GM23338 (cell line): ENCODE results near the gene RAB31. TPM values are rescaled to one million over a fixed set of nuclear protein-coding genes. Genes with fewer than 3 reads are reported as not detected.
A peak's percentile ranks its signal among the peaks of the same experiment; 100 is the strongest.

Experiments used
- ATAC-seq: fragments of 200-7000 bp; cut with Tn5 transposase; 3 replicates; pipeline ENCODE4 v1.9.1; 2020
- DNase-seq: peaks from one replicate; pipeline ENCODE4 v3.0.0-alpha.2; 2015; ENCODE audit warnings: low spot score
- H2AFZ ChIP-seq: fragments of 200-600 bp; sonication (generic); 2 replicates; pipeline ENCODE4 v1.8.0; 2016; ENCODE audit warnings: antibody characterized with exemption, mild to moderate bottlenecking, moderate library complexity
- H3F3A ChIP-seq: fragments of 200-600 bp; sonication (generic); replicated peaks from 2 replicates; pipeline ENCODE4 v1.8.0; 2017; ENCODE audit warnings: antibody characterized with exemption, mixed run types, low read depth
- H3K27ac ChIP-seq: fragments of 200-600 bp; sonication (generic); 2 replicates; pipeline ENCODE4 v1.6.1; 2016; ENCODE audit warnings: low read depth
- H3K27me3 ChIP-seq: fragments of 200-600 bp; sonication (generic); 2 replicates; pipeline ENCODE4 v1.8.0; 2016; ENCODE audit warnings: mild to moderate bottlenecking, mixed run types, moderate library complexity; ENCODE audit not compliant: insufficient read depth
- H3K36me3 ChIP-seq: fragments of 200-600 bp; sonication (generic); 2 replicates; pipeline ENCODE4 v1.8.0; 2016; ENCODE audit warnings: mild to moderate bottlenecking; ENCODE audit not compliant: insufficient read depth
- H3K4me1 ChIP-seq: fragments of 200-600 bp; sonication (generic); 2 replicates; pipeline ENCODE4 v1.8.0; 2016; ENCODE audit warnings: mild to moderate bottlenecking, moderate library complexity; ENCODE audit not compliant: insufficient read depth
- H3K4me2 ChIP-seq: fragments of 200-600 bp; sonication (generic); 2 replicates; pipeline ENCODE4 v1.7.1; 2017; ENCODE audit warnings: mixed run types
- H3K4me3 ChIP-seq: fragments of 200-600 bp; sonication (generic); 2 replicates; pipeline ENCODE4 v1.6.1; 2016; ENCODE audit warnings: mixed run types
- H3K79me2 ChIP-seq: fragments of 200-600 bp; sonication (generic); replicated peaks from 2 replicates; pipeline ENCODE4 v1.8.0; 2017; ENCODE audit warnings: mild to moderate bottlenecking; ENCODE audit not compliant: insufficient read depth
- H3K9me2 ChIP-seq: fragments of 200-600 bp; sonication (generic); 2 replicates; pipeline ENCODE4 v1.8.0; 2017; ENCODE audit not compliant: insufficient read depth
- H4K20me1 ChIP-seq: fragments of 200-600 bp; sonication (generic); replicated peaks from 2 replicates; pipeline ENCODE4 v1.8.0; 2017; ENCODE audit warnings: mild to moderate bottlenecking; ENCODE audit not compliant: insufficient read depth
- H3K27ac Mint-ChIP-seq: 2 replicates; pipeline ENCODE4 v1.8.0; 2020; ENCODE audit warnings: inconsistent platforms, mild to moderate bottlenecking, moderate library complexity, mixed read lengths
- H3K27me3 Mint-ChIP-seq: 3 replicates; pipeline ENCODE4 v1.8.0; 2022; ENCODE audit warnings: low read depth, mild to moderate bottlenecking, moderate library complexity, mixed read lengths, inconsistent platforms; ENCODE audit not compliant: insufficient read depth, poor library complexity
- H3K36me3 Mint-ChIP-seq: 3 replicates; pipeline ENCODE4 v1.8.0; 2021; ENCODE audit warnings: low read depth, mild to moderate bottlenecking, inconsistent platforms, moderate library complexity, mixed read lengths
- H3K4me1 Mint-ChIP-seq: 3 replicates; pipeline ENCODE4 v1.8.0; 2020; ENCODE audit warnings: mild to moderate bottlenecking, inconsistent platforms, mixed read lengths
- H3K4me3 Mint-ChIP-seq: 3 replicates; pipeline ENCODE4 v1.8.0; 2021; ENCODE audit warnings: moderate library complexity, mild to moderate bottlenecking, inconsistent platforms, mixed read lengths
- H3K9me3 Mint-ChIP-seq: 3 replicates; pipeline ENCODE4 v1.8.0; 2020; ENCODE audit warnings: moderate library complexity, mild to moderate bottlenecking, inconsistent platforms, mixed read lengths
- EZH2 ChIP-seq: fragments of 200-600 bp; sonication (generic); IDR thresholded peaks from one replicate; pipeline ENCODE4 v1.8.0; 2017; ENCODE audit warnings: antibody characterized with exemption, mild to moderate bottlenecking, low read depth; ENCODE audit not compliant: unreplicated experiment
- EZH2phosphoT487 ChIP-seq: fragments of 200-600 bp; sonication (generic); IDR thresholded peaks from one replicate; pipeline ENCODE4 v1.8.1; 2018; ENCODE audit warnings: antibody characterized with exemption; ENCODE audit not compliant: unreplicated experiment
- JUNB ChIP-seq: IDR thresholded peaks from one replicate; pipeline ENCODE4 v1.6.1; 2016; ENCODE audit warnings: antibody characterized with exemption; ENCODE audit not compliant: unreplicated experiment
- NANOG ChIP-seq: IDR thresholded peaks from 2 replicates; pipeline ENCODE4 v1.6.1; 2016; ENCODE audit warnings: antibody characterized with exemption, borderline replicate concordance
- POLR2AphosphoS5 ChIP-seq: IDR thresholded peaks from 2 replicates; pipeline ENCODE4 v1.6.1; 2016; ENCODE audit warnings: antibody characterized with exemption, low read depth
- STAT1 ChIP-seq: IDR thresholded peaks from one replicate; pipeline ENCODE4 v1.6.1; 2016; ENCODE audit warnings: antibody characterized with exemption; ENCODE audit not compliant: unreplicated experiment
- ZNF331 ChIP-seq: fragments of 250-450 bp; sonication (Bioruptor Pico); IDR thresholded peaks from 2 replicates; pipeline ENCODE4 v1.5.0; 2020; ENCODE audit warnings: low read depth, mild to moderate bottlenecking, moderate library complexity
- polyA plus RNA-seq: library from polyadenylated mRNA; unstranded; fragments of >200 nt; fragmentation: Nextera tagmentation; extraction: Ambion mirVana; gene quantifications from 2 replicates; pipeline ENCODE4 v1.2.1, GENCODE V29; 2016
- total RNA-seq: library from RNA; depleted of rRNA; stranded (reverse); fragments of >200 nt; shearing (Covaris generic); gene quantifications from 2 replicates; pipeline ENCODE4 v1.2.3, GENCODE V29; 2014
- TF ChIP-seq, protein P1 (sequence below), 2 experiments: fragments of 200-600 bp in 1 of 2; sonication (generic) in 1 of 2; conservative IDR thresholded peaks; 2 replicates each; pipeline versions ENCODE4 v1.5.1 to v1.6.1; 2016 to 2017; ENCODE audit warnings: antibody characterized with exemption in 2 of 2, low read depth in 2 of 2, mild to moderate bottlenecking in 2 of 2, moderate library complexity in 1 of 2
- TF ChIP-seq, protein P2 (sequence below): fragments of 250-450 bp; sonication (Bioruptor Pico); IDR thresholded peaks from 2 replicates; pipeline ENCODE4 v1.5.0; 2020; ENCODE audit warnings: mild to moderate bottlenecking, moderate library complexity
- TF ChIP-seq, protein P3 (sequence below): IDR thresholded peaks from one replicate; pipeline ENCODE4 v1.6.1; 2018; ENCODE audit warnings: antibody characterized with exemption; ENCODE audit not compliant: unreplicated experiment

RAB31 gene
- total and polyA plus RNA-seq, 2 experiments from 2014 or later = 33.8 to 46.1 TPM

DNA sequence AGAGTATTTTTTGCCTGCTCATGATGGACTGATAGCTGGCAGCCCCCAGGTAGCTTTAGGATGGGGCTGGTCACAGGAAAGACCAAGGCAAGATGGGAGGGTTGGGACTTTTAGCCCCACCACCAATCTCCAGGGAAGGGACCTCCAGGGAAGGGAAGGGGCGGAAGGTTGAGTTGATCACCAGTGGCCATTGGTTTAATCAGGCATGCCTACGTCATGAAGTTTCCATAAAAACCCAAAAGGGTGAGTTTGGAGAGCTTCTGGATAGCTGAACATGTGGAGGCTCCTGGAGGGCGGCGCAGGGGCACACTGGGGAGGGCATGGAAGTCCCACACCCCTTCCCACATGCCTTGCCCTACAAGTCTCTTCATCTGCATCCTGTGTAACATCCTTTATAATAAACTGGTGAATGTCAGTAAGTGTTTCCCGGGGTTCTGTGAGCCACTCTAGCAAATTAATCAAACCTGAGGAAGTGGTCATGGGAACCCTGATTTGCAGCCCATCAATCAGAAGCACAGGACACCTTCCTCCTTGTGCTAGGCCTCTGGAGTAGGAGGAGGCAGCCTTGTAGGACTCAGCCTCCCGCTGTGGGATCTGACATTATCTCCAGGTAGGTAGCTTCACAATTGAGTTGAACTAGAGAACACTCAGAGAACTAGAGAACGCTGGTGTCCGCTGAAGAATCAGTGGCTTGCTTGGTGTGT is 30.3 kb downstream of the RAB31 start (continued):
- no peak for TF ChIP-seq JUNB
- TF ChIP-seq, protein P1, sequence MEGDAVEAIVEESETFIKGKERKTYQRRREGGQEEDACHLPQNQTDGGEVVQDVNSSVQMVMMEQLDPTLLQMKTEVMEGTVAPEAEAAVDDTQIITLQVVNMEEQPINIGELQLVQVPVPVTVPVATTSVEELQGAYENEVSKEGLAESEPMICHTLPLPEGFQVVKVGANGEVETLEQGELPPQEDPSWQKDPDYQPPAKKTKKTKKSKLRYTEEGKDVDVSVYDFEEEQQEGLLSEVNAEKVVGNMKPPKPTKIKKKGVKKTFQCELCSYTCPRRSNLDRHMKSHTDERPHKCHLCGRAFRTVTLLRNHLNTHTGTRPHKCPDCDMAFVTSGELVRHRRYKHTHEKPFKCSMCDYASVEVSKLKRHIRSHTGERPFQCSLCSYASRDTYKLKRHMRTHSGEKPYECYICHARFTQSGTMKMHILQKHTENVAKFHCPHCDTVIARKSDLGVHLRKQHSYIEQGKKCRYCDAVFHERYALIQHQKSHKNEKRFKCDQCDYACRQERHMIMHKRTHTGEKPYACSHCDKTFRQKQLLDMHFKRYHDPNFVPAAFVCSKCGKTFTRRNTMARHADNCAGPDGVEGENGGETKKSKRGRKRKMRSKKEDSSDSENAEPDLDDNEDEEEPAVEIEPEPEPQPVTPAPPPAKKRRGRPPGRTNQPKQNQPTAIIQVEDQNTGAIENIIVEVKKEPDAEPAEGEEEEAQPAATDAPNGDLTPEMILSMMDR (conservative IDR thresholded peaks at IDR 0.05; ENCODE audit: low read depth in 2 of 2) = no peak
- no peak for TF ChIP-seq NANOG

DNA sequence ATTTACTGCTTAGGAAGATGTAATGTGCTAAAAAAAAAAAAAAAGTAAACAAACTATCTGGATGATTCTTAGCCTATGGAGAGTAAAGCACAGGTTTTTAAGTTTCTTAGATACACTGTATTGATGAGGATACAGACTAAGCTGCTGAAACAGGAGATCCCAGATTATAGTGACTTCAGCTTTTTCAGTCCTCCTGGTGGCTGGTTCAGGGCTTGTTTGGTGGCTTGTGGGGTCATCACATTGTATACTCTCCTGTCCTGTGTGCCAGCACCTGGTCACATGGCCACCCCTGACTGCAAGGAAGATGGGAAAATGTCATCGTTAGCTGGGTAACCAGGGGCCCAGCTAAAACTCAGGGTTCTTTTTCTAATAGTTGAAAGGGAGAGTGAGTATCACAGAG is 31.4 kb downstream of the RAB31 start:
- peaks cover 37% of the 10 kb centered on the region for H3K4me1 Mint-ChIP-seq
- Histone ChIP-seq H3F3A (no peaks in the 10 kb centered on the region; the same call in 1 of the 2 replicates), H3K9me2 (no peaks in the 10 kb centered on the region), H3K4me2 (no peak overlapping the region), H2AFZ (no peak overlapping the region), H3K4me1 (peaks cover 32% of the 10 kb centered on the region), H3K36me3 (no peaks in the 10 kb centered on the region), H3K79me2 (peaks cover 12% of the 10 kb centered on the region; the same call in 1 of the 2 replicates), H3K4me3 (no peak overlapping the region), H4K20me1 (no peaks in the 10 kb centered on the region), H3K27me3 (no peaks in the 10 kb centered on the region), H3K27ac (no peak overlapping the region)
- H3K9me3 Mint-ChIP-seq = no peaks in the 10 kb centered on the region
- no peaks in the 10 kb centered on the region for H3K36me3 Mint-ChIP-seq
- ATAC-seq (no peak), DNase-seq (no peak)
- no peak overlapping the region for H3K4me3 Mint-ChIP-seq
- H3K27me3 Mint-ChIP-seq = peaks cover 12% of the 10 kb centered on the region
- peak overlapping the region; percentile 22; the same call in 1 of the 2 replicates for H3K27ac Mint-ChIP-seq
- TF ChIP-seq ZNF331 (CRISPR knock-in tag) = no peak
- no peak for TF ChIP-seq EZH2phosphoT487
- TF ChIP-seq, protein P1 (conservative IDR thresholded peaks at IDR 0.05; ENCODE audit: low read depth in 2 of 2) = no peak
- TF ChIP-seq, protein P2, sequence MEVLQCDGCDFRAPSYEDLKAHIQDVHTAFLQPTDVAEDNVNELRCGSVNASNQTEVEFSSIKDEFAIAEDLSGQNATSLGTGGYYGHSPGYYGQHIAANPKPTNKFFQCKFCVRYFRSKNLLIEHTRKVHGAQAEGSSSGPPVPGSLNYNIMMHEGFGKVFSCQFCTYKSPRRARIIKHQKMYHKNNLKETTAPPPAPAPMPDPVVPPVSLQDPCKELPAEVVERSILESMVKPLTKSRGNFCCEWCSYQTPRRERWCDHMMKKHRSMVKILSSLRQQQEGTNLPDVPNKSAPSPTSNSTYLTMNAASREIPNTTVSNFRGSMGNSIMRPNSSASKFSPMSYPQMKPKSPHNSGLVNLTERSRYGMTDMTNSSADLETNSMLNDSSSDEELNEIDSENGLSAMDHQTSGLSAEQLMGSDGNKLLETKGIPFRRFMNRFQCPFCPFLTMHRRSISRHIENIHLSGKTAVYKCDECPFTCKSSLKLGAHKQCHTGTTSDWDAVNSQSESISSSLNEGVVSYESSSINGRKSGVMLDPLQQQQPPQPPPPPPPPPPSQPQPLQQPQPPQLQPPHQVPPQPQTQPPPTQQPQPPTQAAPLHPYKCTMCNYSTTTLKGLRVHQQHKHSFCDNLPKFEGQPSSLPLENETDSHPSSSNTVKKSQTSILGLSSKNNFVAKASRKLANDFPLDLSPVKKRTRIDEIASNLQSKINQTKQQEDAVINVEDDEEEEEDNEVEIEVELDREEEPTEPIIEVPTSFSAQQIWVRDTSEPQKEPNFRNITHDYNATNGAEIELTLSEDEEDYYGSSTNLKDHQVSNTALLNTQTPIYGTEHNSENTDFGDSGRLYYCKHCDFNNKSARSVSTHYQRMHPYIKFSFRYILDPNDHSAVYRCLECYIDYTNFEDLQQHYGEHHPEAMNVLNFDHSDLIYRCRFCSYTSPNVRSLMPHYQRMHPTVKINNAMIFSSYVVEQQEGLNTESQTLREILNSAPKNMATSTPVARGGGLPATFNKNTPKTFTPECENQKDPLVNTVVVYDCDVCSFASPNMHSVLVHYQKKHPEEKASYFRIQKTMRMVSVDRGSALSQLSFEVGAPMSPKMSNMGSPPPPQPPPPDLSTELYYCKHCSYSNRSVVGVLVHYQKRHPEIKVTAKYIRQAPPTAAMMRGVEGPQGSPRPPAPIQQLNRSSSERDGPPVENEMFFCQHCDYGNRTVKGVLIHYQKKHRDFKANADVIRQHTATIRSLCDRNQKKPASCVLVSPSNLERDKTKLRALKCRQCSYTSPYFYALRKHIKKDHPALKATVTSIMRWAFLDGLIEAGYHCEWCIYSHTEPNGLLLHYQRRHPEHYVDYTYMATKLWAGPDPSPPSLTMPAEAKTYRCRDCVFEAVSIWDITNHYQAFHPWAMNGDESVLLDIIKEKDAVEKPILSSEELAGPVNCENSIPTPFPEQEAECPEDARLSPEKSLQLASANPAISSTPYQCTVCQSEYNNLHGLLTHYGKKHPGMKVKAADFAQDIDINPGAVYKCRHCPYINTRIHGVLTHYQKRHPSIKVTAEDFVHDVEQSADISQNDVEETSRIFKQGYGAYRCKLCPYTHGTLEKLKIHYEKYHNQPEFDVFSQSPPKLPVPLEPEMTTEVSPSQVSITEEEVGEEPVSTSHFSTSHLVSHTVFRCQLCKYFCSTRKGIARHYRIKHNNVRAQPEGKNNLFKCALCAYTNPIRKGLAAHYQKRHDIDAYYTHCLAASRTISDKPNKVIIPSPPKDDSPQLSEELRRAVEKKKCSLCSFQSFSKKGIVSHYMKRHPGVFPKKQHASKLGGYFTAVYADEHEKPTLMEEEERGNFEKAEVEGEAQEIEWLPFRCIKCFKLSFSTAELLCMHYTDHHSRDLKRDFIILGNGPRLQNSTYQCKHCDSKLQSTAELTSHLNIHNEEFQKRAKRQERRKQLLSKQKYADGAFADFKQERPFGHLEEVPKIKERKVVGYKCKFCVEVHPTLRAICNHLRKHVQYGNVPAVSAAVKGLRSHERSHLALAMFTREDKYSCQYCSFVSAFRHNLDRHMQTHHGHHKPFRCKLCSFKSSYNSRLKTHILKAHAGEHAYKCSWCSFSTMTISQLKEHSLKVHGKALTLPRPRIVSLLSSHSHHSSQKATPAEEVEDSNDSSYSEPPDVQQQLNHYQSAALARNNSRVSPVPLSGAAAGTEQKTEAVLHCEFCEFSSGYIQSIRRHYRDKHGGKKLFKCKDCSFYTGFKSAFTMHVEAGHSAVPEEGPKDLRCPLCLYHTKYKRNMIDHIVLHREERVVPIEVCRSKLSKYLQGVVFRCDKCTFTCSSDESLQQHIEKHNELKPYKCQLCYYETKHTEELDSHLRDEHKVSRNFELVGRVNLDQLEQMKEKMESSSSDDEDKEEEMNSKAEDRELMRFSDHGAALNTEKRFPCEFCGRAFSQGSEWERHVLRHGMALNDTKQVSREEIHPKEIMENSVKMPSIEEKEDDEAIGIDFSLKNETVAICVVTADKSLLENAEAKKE (CRISPR knock-in tag) = no peak
- TF ChIP-seq EZH2 = no peak
- no peak for TF ChIP-seq POLR2AphosphoS5
- no peak for TF ChIP-seq NANOG
- no peak for TF ChIP-seq STAT1
- TF ChIP-seq, protein P3, sequence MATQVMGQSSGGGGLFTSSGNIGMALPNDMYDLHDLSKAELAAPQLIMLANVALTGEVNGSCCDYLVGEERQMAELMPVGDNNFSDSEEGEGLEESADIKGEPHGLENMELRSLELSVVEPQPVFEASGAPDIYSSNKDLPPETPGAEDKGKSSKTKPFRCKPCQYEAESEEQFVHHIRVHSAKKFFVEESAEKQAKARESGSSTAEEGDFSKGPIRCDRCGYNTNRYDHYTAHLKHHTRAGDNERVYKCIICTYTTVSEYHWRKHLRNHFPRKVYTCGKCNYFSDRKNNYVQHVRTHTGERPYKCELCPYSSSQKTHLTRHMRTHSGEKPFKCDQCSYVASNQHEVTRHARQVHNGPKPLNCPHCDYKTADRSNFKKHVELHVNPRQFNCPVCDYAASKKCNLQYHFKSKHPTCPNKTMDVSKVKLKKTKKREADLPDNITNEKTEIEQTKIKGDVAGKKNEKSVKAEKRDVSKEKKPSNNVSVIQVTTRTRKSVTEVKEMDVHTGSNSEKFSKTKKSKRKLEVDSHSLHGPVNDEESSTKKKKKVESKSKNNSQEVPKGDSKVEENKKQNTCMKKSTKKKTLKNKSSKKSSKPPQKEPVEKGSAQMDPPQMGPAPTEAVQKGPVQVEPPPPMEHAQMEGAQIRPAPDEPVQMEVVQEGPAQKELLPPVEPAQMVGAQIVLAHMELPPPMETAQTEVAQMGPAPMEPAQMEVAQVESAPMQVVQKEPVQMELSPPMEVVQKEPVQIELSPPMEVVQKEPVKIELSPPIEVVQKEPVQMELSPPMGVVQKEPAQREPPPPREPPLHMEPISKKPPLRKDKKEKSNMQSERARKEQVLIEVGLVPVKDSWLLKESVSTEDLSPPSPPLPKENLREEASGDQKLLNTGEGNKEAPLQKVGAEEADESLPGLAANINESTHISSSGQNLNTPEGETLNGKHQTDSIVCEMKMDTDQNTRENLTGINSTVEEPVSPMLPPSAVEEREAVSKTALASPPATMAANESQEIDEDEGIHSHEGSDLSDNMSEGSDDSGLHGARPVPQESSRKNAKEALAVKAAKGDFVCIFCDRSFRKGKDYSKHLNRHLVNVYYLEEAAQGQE = no peak
